GM23338 (cell line): ENCODE data around the gene CELSR3. TPM values are rescaled to one million over a fixed set of nuclear protein-coding genes. Genes with fewer than 3 reads are reported as not detected.

Source experiments
- ATAC-seq: fragments of 200-7000 bp; cut with Tn5 transposase; 3 replicates; pipeline ENCODE4 v1.9.1; 2020
- DNase-seq: peaks from one replicate; pipeline ENCODE4 v3.0.0-alpha.2; 2015; ENCODE audit warnings: low spot score
- H2AFZ ChIP-seq: fragments of 200-600 bp; sonication (generic); 2 replicates; pipeline ENCODE4 v1.8.0; 2016; ENCODE audit warnings: antibody characterized with exemption, mild to moderate bottlenecking, moderate library complexity
- H3F3A ChIP-seq: fragments of 200-600 bp; sonication (generic); replicated peaks from 2 replicates; pipeline ENCODE4 v1.8.0; 2017; ENCODE audit warnings: antibody characterized with exemption, mixed run types, low read depth
- H3K27ac ChIP-seq: fragments of 200-600 bp; sonication (generic); 2 replicates; pipeline ENCODE4 v1.6.1; 2016; ENCODE audit warnings: low read depth
- H3K27me3 ChIP-seq: fragments of 200-600 bp; sonication (generic); 2 replicates; pipeline ENCODE4 v1.8.0; 2016; ENCODE audit warnings: mild to moderate bottlenecking, mixed run types, moderate library complexity; ENCODE audit not compliant: insufficient read depth
- H3K36me3 ChIP-seq: fragments of 200-600 bp; sonication (generic); 2 replicates; pipeline ENCODE4 v1.8.0; 2016; ENCODE audit warnings: mild to moderate bottlenecking; ENCODE audit not compliant: insufficient read depth
- H3K4me1 ChIP-seq: fragments of 200-600 bp; sonication (generic); 2 replicates; pipeline ENCODE4 v1.8.0; 2016; ENCODE audit warnings: mild to moderate bottlenecking, moderate library complexity; ENCODE audit not compliant: insufficient read depth
- H3K4me2 ChIP-seq: fragments of 200-600 bp; sonication (generic); 2 replicates; pipeline ENCODE4 v1.7.1; 2017; ENCODE audit warnings: mixed run types
- H3K4me3 ChIP-seq: fragments of 200-600 bp; sonication (generic); 2 replicates; pipeline ENCODE4 v1.6.1; 2016; ENCODE audit warnings: mixed run types
- H3K79me2 ChIP-seq: fragments of 200-600 bp; sonication (generic); replicated peaks from 2 replicates; pipeline ENCODE4 v1.8.0; 2017; ENCODE audit warnings: mild to moderate bottlenecking; ENCODE audit not compliant: insufficient read depth
- H3K9me2 ChIP-seq: fragments of 200-600 bp; sonication (generic); 2 replicates; pipeline ENCODE4 v1.8.0; 2017; ENCODE audit not compliant: insufficient read depth
- H4K20me1 ChIP-seq: fragments of 200-600 bp; sonication (generic); replicated peaks from 2 replicates; pipeline ENCODE4 v1.8.0; 2017; ENCODE audit warnings: mild to moderate bottlenecking; ENCODE audit not compliant: insufficient read depth
- H3K27ac Mint-ChIP-seq: 2 replicates; pipeline ENCODE4 v1.8.0; 2020; ENCODE audit warnings: inconsistent platforms, mild to moderate bottlenecking, moderate library complexity, mixed read lengths
- H3K27me3 Mint-ChIP-seq: 3 replicates; pipeline ENCODE4 v1.8.0; 2022; ENCODE audit warnings: low read depth, mild to moderate bottlenecking, moderate library complexity, mixed read lengths, inconsistent platforms; ENCODE audit not compliant: insufficient read depth, poor library complexity
- H3K36me3 Mint-ChIP-seq: 3 replicates; pipeline ENCODE4 v1.8.0; 2021; ENCODE audit warnings: low read depth, mild to moderate bottlenecking, inconsistent platforms, moderate library complexity, mixed read lengths
- H3K4me1 Mint-ChIP-seq: 3 replicates; pipeline ENCODE4 v1.8.0; 2020; ENCODE audit warnings: mild to moderate bottlenecking, inconsistent platforms, mixed read lengths
- H3K4me3 Mint-ChIP-seq: 3 replicates; pipeline ENCODE4 v1.8.0; 2021; ENCODE audit warnings: moderate library complexity, mild to moderate bottlenecking, inconsistent platforms, mixed read lengths
- H3K9me3 Mint-ChIP-seq: 3 replicates; pipeline ENCODE4 v1.8.0; 2020; ENCODE audit warnings: moderate library complexity, mild to moderate bottlenecking, inconsistent platforms, mixed read lengths
- ETS1 ChIP-seq: IDR thresholded peaks from 2 replicates; pipeline ENCODE4 v1.6.1; 2016; ENCODE audit warnings: antibody characterized with exemption
- EZH2 ChIP-seq: fragments of 200-600 bp; sonication (generic); IDR thresholded peaks from one replicate; pipeline ENCODE4 v1.8.0; 2017; ENCODE audit warnings: antibody characterized with exemption, mild to moderate bottlenecking, low read depth; ENCODE audit not compliant: unreplicated experiment
- EZH2phosphoT487 ChIP-seq: fragments of 200-600 bp; sonication (generic); IDR thresholded peaks from one replicate; pipeline ENCODE4 v1.8.1; 2018; ENCODE audit warnings: antibody characterized with exemption; ENCODE audit not compliant: unreplicated experiment
- JUNB ChIP-seq: IDR thresholded peaks from one replicate; pipeline ENCODE4 v1.6.1; 2016; ENCODE audit warnings: antibody characterized with exemption; ENCODE audit not compliant: unreplicated experiment
- NANOG ChIP-seq: IDR thresholded peaks from 2 replicates; pipeline ENCODE4 v1.6.1; 2016; ENCODE audit warnings: antibody characterized with exemption, borderline replicate concordance
- POLR2AphosphoS5 ChIP-seq: IDR thresholded peaks from 2 replicates; pipeline ENCODE4 v1.6.1; 2016; ENCODE audit warnings: antibody characterized with exemption, low read depth
- ZNF114 ChIP-seq: fragments of 250-450 bp; sonication (Bioruptor Pico); IDR thresholded peaks from 2 replicates; pipeline ENCODE4 v1.5.0; 2020; ENCODE audit warnings: mild to moderate bottlenecking, moderate library complexity
- ZNF331 ChIP-seq: fragments of 250-450 bp; sonication (Bioruptor Pico); IDR thresholded peaks from 2 replicates; pipeline ENCODE4 v1.5.0; 2020; ENCODE audit warnings: low read depth, mild to moderate bottlenecking, moderate library complexity
- ZNF462 ChIP-seq: fragments of 250-450 bp; sonication (Bioruptor Pico); IDR thresholded peaks from 2 replicates; pipeline ENCODE4 v1.5.0; 2020; ENCODE audit warnings: mild to moderate bottlenecking, moderate library complexity
- polyA plus RNA-seq: library from polyadenylated mRNA; unstranded; fragments of >200 nt; fragmentation: Nextera tagmentation; extraction: Ambion mirVana; gene quantifications from 2 replicates; pipeline ENCODE4 v1.2.1, GENCODE V29; 2016
- total RNA-seq: library from RNA; depleted of rRNA; stranded (reverse); fragments of >200 nt; shearing (Covaris generic); gene quantifications from 2 replicates; pipeline ENCODE4 v1.2.3, GENCODE V29; 2014

The CELSR3 gene
- total and polyA plus RNA-seq, 2 experiments from 2014 or later = 7.5 to 33.3 TPM

- TF ChIP-seq ZNF114 (CRISPR knock-in tag) (no peak), EZH2 (no peak), NANOG (no peak), JUNB (no peak), EZH2phosphoT487 (no peak), POLR2AphosphoS5 (no peak)
Measured at GRCh38 chr3:48592519-48593087, 70.1 kb downstream of the CELSR3 start (continued).

DNA sequence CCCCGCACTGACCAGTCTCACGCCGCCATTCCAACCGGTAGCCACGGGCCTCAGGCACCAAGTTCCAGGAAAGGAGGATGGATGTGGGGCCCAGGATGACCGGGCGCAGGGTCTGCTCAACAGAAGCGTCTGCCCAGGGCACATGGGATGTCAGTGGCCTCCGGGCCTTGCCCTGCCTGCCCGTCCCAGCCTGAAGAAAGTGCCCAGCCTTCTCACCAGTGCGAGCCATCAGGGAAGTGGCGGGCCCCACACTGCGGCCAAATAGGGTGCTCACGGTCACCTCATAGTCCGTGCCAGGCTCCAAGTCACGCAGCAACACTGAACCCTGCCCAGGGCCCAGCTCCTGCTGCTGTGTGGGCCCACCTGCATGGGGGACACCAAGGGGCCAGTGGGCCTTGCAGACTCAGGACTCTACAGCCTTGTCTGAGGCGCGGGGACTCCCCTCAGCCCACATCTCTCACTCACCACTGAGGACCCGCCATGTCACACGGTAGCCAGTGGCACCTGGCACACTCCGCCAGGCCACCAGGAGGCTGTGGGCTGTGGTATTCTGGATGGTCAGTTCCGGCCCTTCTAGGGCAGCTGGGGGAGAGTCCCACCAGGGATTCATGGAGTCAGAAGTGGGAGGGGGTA, 70.7 kb downstream of the CELSR3 start:
- H3K27ac Mint-ChIP-seq = no peak overlapping the region
- TF ChIP-seq ZNF331 (CRISPR knock-in tag) = no peak
- TF ChIP-seq POLR2AphosphoS5 = no peak
- no peak for TF ChIP-seq EZH2phosphoT487
- no peak for TF ChIP-seq ETS1
- TF ChIP-seq EZH2 = no peak
- TF ChIP-seq ZNF114 (CRISPR knock-in tag) = no peak
- no peak for TF ChIP-seq NANOG
- TF ChIP-seq JUNB = no peak
- no peak overlapping the region for H3K27ac ChIP-seq

GRCh38 chr3:48591436-48591835, 71.2 kb downstream of the CELSR3 start:
- Histone ChIP-seq H3K36me3 (no peaks in the 10 kb centered on the region), H3K27ac (no peak overlapping the region), H3K4me2 (no peak overlapping the region), H3K9me2 (no peaks in the 10 kb centered on the region), H3F3A (0 out of 2 replicates have a peak, but pooled peaks cover 7% of the 10 kb centered on the region), H4K20me1 (no peaks in the 10 kb centered on the region), H3K4me3 (no peak overlapping the region), H3K27me3 (peaks cover 11% of the 10 kb centered on the region; the same call in 1 of the 2 replicates), H2AFZ (no peak overlapping the region), H3K4me1 (peaks cover 17% of the 10 kb centered on the region; the same call in 1 of the 2 replicates), H3K79me2 (no peaks in the 10 kb centered on the region)
- peaks cover 22% of the 10 kb centered on the region for H3K27me3 Mint-ChIP-seq
- no peak overlapping the region for H3K4me3 Mint-ChIP-seq
- DNase-seq = no peak
- no peaks in the 10 kb centered on the region; the same call in 2 of the 3 replicates for H3K9me3 Mint-ChIP-seq
- ATAC-seq = no peak
- H3K36me3 Mint-ChIP-seq = no peaks in the 10 kb centered on the region; the same call in 2 of the 3 replicates
- H3K27ac Mint-ChIP-seq = no peak overlapping the region
- peaks cover 21% of the 10 kb centered on the region for H3K4me1 Mint-ChIP-seq
- TF ChIP-seq NANOG (no peak), ZNF462 (CRISPR knock-in tag) (no peak)

More for the DNA sequence above, 70.7 kb downstream of the CELSR3 start:
- no peaks in the 10 kb centered on the region for H3K36me3 ChIP-seq
- no peak overlapping the region for H3K4me3 ChIP-seq
- H3F3A ChIP-seq = 0 out of 2 replicates have a peak, but pooled peaks cover 7% of the 10 kb centered on the region
- peaks cover 11% of the 10 kb centered on the region; the same call in 1 of the 2 replicates for H3K27me3 ChIP-seq
- no peaks in the 10 kb centered on the region for H3K9me2 ChIP-seq
- no peak overlapping the region for H3K4me2 ChIP-seq
- no peak overlapping the region for H3K4me3 Mint-ChIP-seq
- no peak overlapping the region for H2AFZ ChIP-seq
- H3K9me3 Mint-ChIP-seq = no peaks in the 10 kb centered on the region
- ATAC-seq (no peak), DNase-seq (no peak)
- H3K27me3 Mint-ChIP-seq = peaks cover 22% of the 10 kb centered on the region
- H3K79me2 ChIP-seq = no peaks in the 10 kb centered on the region
- H3K36me3 Mint-ChIP-seq = no peaks in the 10 kb centered on the region; the same call in 2 of the 3 replicates
- H3K4me1 ChIP-seq = peaks cover 17% of the 10 kb centered on the region; the same call in 1 of the 2 replicates
- peaks cover 21% of the 10 kb centered on the region for H3K4me1 Mint-ChIP-seq
- no peaks in the 10 kb centered on the region for H4K20me1 ChIP-seq
